ENCODE results near the gene ASIC3.

The ASIC3 gene

GRCh38 chr7:151059367-151060112, 11.2 kb downstream of the ASIC3 start, which contains the start of gene SLC4A2:
Gene SLC4A2 (plus strand): TSS chr7:151059589. CDS start chr7:151061988, 2,399 bp downstream.
- TF ChIP-seq CTCF (IDR thresholded peaks at IDR 0.05; ENCODE audit: borderline replicate concordance, control extremely low read depth, extremely low read depth, insufficient read depth, missing control alignments), result peak; percentile 28
- DNase-seq (ENCODE audit: low spot score), result peak; percentile 92
- in situ Hi-C loops (cut with MboI; ENCODE audit: low sequenced_read_pairs, unreplicated experiment), result no loop called here

- in situ Hi-C loops (cut with MboI; ENCODE audit: low sequenced_read_pairs, unreplicated experiment), result no loop called here
- no peak for DNase-seq (ENCODE audit: low spot score)
- no peak for TF ChIP-seq CTCF (IDR thresholded peaks at IDR 0.05; ENCODE audit: borderline replicate concordance, control extremely low read depth, extremely low read depth, insufficient read depth, missing control alignments)
These were observed 11.7 kb downstream of the ASIC3 start for GRCh38 chr7:151060113-151060415.

GRCh38 chr7:151060416-151061212, 12.3 kb downstream of the ASIC3 start:
- in situ Hi-C loops (cut with MboI; ENCODE audit: low sequenced_read_pairs, unreplicated experiment), result no loop called here
- DNase-seq (ENCODE audit: low spot score), result no peak
- no peak for TF ChIP-seq CTCF (IDR thresholded peaks at IDR 0.05; ENCODE audit: borderline replicate concordance, control extremely low read depth, extremely low read depth, insufficient read depth, missing control alignments)

- DNase-seq (ENCODE audit: low spot score), result no peak
- in situ Hi-C loops (cut with MboI; ENCODE audit: low sequenced_read_pairs, unreplicated experiment), result no loop called here
- TF ChIP-seq CTCF (IDR thresholded peaks at IDR 0.05; ENCODE audit: borderline replicate concordance, control extremely low read depth, extremely low read depth, insufficient read depth, missing control alignments), result no peak
These were observed 13.1 kb downstream of the ASIC3 start for GRCh38 chr7:151061213-151062110.

GRCh38 chr7:151062111-151062398, 13.7 kb downstream of the ASIC3 start:
- DNase-seq (ENCODE audit: low spot score), result no peak
- no peak for TF ChIP-seq CTCF (IDR thresholded peaks at IDR 0.05; ENCODE audit: borderline replicate concordance, control extremely low read depth, extremely low read depth, insufficient read depth, missing control alignments)
- in situ Hi-C loops (cut with MboI; ENCODE audit: low sequenced_read_pairs, unreplicated experiment), result no loop called here

Data from GM13976 (cell line).